Measurements from ENCODE around the gene TBC1D1. TPM values are rescaled to one million over a fixed set of nuclear protein-coding genes. Genes with fewer than 3 reads are reported as not detected.

The TBC1D1 gene
- total RNA-seq, 1 experiment from 2014 or later = 130 TPM

DNA sequence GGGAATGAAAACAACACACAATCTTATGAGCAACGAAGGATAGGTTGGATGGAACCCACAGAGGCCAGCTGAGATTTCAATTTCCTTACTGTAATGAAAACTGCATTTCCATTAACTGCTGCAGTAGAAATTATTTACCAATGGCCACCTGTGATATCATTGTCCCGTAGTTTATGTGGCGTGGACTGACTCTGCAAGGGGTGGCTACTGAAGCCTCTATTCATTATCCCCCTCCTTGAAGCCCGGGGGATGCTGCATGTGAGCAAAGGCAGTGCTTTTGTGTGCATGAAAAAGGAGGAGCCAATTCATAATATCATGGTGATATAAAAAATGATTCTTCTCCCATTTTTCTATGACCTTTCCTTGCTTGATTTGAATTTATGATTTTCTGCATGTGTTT lies 277.1 kb downstream of the TBC1D1 start:
- no peak for DNase-seq (ENCODE audit: low read depth)

DNA sequence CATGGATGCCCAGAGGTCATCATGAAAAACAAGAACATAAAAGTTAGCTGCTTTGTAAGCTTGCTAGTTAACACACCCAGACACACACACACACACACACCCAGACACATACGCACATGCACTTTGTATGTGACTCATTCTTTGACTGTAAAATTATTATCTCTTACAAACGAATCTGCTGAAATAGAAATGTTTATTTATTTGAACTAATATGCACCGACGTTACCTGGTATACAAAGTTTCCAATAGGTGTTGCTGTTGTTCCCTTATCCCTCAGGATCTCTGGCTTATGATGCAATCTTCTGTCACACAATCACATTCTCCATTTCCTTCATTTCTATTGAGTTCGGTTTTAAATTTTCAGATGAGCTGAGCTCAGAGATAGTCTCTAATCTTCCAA lies 278.6 kb downstream of the TBC1D1 start:
- peak; percentile 27 for DNase-seq (ENCODE audit: low read depth)

DNA sequence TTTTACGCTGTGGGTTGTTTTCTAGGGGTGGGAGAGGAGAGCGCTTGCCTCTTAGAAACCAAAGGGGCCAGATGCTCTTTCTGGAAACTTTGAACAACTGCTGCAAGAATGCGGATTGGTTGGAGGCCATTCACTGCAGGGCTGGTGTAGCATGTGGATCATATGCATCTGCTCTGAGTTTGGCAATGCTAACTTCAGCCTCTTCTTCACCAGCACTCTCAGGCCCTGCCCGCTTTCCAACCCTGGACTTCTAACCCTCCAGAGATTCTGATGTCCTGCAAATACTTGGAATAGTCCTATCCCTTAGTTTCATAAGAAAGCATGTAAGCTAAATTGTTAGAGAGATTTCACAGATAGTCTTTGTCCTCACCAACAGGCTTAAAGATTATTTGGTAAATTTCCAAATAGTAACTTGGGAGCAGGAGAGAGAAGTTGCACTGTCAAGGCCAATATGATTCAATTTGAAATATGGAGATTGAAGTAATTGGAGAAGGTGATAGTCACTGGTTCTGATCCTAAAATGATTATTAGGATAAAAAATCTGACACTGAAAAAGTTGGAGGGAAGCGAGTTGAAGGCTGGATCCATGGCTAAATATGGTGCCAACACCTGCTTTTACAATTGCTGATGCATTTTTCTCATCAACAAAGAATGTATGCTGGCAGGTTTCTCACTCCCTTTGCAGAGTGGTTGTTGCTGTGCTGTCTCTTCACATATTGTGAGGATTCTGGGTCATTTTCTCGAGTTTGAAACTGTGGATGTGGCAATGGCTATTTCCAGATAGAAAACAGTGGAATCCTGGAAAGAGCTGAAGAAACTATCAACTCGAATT lies 279.7 kb downstream of the TBC1D1 start:
- peak; percentile 32 for DNase-seq (ENCODE audit: low read depth)

DNA sequence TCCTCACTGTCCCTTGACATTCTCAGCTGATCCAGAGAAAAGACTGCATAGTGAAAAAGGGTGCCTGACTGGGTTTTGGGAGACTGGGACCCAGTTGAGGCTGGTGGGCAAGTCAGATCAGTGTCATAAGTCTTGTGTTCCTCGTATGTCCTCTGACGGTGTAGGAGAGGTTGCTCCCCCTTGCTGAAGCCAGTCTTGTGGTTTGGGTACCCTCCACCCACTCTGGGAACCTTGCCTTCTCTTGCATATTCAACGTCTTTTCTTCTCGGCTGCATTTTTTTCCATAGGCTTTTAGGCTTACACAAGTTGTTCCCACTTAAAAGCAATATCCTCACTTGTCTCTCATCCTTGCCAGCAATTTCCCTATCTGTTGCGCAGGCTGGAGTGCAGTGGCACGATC lies 281.2 kb downstream of the TBC1D1 start:
- no peak for DNase-seq (ENCODE audit: low read depth)

DNA sequence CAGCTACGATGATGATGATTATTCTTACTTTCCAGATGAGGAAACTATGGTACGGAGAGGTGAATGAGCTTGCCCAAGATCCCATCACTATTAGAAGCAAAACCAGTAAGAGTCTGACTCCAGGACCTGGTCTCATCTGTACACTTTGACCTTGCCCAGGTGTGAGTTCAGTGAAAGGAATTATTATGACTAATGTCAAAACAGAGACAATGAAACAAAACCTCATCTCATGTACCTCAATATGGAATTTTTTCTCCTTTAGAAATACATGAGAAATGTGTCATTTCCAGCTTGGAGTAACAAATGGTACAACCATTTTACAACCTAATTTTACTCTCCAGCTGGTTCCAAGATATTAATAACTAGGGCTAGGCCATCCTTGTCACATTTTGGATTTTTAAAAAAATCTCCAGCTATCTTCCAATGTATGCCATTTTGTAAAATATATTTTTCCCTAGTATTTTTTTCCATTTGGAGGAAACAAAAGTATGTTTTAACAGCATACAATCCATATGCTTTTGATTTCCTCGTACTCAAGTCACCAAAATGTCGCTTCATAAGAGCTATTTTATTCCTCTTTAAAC lies 283.1 kb downstream of the TBC1D1 start:
- peak; percentile 50 for DNase-seq (ENCODE audit: low read depth)

DNA sequence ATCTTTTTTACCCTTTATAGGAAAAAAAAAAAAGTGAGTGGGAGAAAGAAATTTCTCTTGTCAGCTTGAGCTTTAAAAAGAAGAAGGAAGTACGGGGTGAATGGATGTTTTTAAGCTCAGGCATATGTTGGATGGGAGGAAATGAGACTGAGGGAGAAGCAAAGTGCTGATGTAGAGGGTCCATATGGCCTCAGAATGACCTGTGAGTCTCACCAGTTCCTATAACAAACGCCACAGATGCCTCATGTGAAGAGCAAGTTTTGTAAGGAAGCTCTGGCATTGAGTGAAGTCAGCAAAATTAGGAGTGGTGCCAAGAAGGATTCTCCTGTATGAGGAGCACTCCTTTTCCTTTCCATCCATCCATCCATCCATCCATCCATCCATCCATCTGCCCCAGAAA lies 283.9 kb downstream of the TBC1D1 start:
- DNase-seq (ENCODE audit: low read depth) = peak; percentile 38

DNA sequence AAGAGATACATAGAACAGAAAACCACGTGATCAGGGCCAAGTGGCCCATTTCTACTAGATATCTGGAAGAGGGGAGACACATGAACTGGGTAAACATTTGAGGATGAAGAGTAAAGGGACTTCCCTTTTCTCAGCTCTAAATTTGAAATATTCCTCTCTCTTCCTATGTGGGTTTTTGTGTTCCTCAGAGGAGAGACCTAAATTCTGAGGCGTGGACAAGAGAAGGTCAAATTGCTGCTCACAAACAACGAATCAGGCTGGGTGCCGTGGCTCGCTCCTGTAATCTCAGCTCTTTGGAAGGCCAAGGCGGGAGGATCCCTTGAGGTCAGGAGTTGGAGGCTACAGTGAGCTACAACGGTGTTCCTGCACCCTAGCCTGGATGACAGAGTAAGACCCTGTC lies 285.3 kb downstream of the TBC1D1 start:
- no peak for DNase-seq (ENCODE audit: low read depth)

DNA sequence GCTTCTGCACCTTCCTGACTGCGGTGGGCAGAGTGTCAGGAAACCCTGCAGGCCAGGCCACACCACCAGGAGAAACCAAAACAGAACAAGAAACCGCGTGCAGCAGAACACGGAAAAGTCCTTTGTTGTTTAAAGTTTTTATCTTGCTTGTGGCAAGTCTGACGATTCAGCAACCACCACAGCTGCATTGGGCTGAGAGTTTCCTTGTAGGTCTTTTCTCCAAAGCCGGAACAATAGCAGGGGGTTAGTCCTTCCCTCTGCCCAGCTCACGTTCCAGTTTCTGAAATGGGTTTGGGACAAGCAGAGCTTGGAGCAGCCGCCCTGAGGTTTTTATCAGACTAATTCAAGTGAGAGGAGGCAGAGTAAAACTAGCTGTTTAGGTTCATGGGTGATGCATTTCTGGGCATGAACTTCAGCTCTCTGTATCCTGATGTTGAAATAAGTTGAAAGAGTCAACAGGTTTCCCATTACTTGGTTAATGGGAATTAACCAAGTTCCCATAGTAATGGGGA lies 286.2 kb downstream of the TBC1D1 start:
- peak; percentile 70 for DNase-seq (ENCODE audit: low read depth)

DNA sequence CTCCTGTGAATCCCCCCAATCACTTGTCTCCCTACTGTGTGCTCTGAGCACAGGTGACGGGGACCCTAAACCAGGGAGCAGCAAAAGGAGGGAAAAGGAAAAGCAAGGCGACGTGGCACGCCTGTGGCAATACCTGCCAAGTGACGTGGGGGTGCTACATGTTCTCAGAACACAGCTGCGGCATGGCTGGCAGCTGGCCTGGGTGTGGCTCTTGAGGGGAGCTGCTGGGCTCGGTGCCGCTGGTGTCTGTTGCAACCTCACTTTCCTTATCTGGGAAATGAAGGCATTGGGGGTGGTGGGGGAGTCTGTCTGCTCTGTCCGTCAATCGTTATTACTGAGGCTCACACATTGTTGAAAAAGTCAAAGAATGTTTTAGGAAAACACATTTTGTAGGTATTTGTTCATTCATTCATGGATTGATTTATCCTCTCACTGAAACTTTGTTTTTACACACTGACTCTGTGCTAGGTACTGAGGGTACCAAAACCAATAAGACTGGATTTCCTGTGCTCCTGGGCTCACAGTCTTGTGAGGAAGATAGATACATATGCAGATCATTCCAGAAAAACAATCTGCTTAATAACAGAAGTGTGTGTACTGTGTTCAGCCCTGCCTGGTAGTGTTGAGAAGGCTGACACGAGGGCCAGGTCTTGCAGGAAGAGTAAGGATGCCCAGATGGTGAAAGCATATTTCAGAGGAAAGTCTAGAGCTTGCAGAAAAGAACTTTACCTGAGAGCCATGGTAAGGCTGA lies 286.9 kb downstream of the TBC1D1 start:
- DNase-seq (ENCODE audit: low read depth) = no peak

DNA sequence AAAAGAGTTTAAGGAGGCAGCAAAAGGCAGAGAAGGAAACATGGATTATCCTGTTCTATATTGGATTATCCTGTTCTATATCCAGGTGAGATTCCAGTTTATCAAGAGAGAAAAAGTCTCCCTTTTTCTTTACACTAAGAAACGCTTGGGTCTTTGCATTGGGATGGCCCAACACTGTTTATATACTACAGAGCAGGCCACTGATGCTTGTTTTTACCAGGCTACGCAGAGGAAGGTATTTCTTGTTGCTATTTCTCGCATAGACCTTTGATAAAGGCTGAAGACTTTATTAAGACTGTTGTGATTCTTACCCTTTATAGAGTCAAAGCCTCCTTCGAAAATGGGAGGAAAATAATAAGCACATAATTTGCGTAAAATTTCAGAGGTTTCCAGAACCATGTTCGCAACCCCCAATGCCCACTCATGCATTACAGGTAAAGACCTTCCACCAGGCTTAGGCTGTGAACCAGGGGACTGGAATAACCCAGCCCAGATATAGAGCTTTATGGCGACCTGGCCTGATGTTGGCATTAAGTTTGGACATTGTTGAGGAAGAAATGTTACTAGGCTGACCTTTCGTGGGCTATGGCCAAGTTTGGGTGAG lies 287.6 kb downstream of the TBC1D1 start:
- DNase-seq (ENCODE audit: low read depth) = no peak

DNA sequence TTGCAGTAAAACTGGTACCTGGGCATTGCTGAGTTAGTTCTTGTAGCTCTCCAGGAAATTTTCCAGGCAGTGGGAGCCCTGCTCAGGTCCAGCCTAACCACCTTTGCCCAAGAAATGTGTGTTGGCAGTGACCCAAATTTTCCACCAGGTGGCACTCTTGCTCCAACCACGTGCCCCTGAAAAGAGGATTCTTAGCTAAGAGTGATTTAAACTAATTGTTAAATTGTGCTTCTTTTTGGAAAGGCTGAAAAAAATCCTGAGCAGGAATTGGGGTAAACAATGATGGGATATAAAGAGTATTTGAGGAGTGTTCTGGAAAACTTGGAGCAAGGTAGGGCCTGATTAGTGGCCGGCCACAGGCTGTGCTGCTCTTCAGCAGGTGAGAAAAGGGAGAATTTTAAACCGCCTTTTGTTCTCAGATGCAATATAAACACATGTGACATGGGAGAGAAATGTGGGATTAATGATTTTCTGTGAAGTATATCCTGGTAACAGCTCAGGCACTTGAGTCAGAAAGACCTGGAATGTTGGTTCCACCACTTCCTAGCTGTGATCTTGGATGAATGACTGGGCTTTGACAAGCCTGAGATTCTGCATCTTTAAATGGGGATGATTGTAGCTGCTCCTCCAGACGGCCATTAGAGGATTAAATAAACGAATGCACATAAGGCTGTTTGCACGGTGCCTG lies 288.9 kb downstream of the TBC1D1 start:
- peak; percentile 86 for DNase-seq (ENCODE audit: low read depth)

DNA sequence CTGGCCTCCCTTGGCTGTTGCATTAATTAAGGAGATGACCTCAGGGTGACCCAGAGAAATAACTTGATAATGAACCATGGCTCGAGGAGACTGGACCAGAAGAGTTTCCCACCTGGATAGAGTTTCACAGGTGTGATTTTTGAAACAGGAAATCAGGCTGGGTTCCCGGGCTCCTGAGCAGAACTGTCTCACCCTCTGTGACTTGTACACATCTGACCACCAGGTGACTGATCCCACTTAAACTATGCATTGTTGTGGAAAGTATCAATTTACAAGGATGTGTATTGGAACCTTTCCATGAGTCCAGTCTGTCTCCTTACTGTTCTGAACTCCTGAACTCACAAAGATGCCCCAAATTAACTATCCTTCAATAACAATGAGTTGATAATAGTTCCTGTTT lies 289.6 kb downstream of the TBC1D1 start:
- DNase-seq (ENCODE audit: low read depth) = peak; percentile 69

DNA sequence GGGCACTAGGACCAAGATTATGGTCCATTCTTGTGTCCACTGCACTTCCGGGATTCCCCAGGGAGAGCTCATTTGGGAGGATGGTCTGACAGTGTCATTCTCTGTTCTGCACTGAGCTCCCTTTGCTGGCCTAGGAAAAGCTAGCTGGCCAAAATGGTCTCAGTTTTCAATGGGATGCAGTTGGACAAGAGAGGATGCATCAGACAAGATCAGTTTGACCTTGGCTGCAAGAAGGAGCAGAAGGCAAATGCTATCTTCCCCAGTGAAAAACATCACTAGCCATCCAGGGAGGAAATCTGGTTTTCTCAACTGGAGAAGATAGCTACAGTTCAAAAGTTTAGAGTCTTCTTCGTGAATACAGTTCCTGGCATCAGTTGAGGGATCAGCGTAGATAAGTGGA lies 290.4 kb downstream of the TBC1D1 start:
- DNase-seq (ENCODE audit: low read depth) = no peak

DNA sequence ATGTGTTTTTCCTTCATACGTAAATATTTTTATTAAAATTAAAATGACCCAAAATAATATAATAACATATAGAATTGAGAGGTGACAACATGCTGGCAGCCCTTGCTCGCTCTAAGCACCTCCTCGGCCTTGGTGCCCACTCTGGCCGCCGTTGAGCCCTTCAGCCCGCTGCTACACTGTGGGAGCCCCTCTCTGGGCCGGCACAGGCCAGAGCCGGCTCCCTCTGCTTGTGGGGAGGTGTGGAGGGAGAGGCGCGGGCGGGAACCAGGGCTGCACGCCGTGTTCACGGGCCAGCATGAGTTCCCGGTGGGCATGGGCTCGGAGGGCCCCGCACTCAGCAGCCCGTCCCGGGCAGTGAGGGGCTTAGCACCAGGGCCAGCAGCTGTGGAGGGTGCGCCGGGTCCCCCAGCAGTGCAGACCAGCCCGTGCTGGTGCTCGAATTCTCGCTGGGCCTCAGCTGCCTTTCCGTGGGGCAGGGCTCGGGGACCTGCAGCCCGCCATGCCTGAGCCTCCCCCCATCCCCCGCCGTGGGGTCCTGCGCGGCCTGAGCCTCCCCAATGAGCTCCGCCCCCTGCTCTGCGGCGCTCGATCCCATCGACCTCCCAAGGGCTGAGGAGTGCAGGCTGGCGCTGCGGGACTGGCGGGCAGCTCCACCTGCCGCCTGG lies 291.6 kb downstream of the TBC1D1 start:
- no peak for DNase-seq (ENCODE audit: low read depth)

DNA sequence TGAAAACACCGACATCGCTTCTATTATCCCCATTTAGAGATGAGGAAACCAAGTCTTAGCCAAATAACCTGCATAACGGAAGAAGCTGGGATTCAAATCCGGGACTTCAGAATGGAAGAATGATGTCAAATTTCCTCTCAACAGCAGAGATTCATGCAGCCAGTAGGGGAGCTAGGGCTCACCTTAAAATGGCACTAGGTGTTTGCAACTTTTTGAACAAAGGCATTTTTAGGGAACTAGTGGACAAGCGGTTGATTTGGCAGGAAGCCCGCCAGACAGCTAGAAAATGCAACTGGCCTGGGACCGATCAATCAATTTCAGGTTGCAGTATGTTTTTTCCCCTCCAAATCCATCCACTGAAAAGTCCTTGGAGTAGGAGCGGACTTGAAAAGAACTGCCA lies 293.5 kb downstream of the TBC1D1 start:
- DNase-seq (ENCODE audit: low read depth) = peak; percentile 10

DNA sequence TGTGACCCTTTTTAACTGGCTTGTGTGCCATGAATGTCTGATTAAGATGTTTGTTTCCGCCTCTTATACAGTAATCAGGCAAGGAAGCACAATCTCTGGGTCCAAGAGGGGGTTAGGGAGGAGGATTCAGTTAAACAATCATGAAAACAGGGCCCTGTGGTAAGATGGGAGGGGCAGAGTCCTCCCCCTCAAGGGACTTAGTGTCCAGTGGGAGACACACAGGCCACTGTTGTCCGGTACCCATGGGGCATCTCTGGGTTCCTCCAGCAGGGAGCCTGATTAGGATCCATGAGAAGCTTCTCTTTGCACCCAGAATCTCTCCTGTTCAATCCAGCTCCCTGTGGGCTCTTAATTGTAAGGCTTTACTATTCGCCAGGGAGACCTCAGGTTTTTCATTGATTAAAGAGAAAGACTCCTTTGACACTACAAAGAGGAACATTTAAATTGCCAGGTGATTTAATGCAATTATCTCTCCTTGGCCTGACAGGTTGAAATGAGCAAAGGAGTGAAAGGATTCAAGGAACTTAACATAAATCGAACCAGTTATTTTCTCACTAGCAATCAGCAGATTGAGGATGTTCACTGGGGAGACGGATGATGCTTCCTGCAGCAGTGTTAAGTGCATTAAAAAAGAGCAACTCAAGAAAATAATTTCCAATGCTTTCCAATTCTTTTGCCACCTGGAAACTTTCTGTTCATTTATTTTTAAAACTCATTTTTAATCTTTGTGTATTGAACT lies 294.7 kb downstream of the TBC1D1 start:
- no peak for DNase-seq (ENCODE audit: low read depth)

DNA sequence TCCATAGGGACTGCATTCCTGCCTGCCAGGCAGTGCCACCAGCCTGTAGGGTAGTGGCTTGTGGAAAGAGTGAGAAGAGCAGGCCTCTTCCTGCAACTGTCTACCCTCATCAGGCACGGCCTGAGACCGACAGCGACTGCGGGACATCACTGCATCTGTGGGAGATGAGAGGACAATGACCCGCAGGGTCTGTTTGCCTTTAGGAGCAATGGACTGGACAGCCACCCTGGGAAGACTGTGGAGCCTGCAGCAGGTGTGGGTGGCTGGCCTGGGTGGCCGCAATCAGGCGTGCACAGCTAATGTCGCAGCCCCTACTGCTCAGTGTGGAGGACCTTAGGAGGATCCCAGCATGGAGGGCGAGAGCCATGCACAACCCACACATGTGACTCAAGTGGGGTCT lies 297.3 kb downstream of the TBC1D1 start:
- no peak for DNase-seq (ENCODE audit: low read depth)

DNA sequence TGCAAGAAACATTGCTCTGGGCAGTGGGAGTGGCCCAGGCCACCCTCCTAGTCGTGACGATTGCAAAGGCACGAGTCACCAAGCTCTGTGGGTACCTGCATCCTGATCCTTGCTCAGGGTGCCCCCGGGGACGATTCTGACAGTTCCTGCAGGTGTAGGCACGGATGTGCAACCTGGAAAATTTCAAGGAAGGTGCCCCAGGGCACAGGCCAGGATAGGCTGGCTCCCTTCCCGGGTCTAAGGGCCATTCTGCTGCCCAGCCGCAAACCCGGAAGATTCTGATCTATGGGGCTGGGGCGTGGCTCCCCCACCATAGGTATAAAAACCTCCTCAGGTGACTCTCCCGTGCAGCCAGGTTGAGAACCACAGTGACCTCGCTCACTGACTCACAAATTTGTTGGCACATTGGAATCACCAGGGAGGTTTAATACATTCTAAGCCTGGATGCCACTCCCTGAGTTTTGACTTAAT lies 297.8 kb downstream of the TBC1D1 start:
- peak; percentile 74 for DNase-seq (ENCODE audit: low read depth)

Measured in M059J (cell line).